Endothelial cell of umbilical vein (primary cell): ENCODE data around the gene POLA1. TPM values are rescaled to one million over a fixed set of nuclear protein-coding genes. Genes with fewer than 3 reads are reported as not detected.

ENCODE experiments used
- BruUV-seq: library from RNA; stranded (reverse); fragments of 400-500 nt; replicated peaks from 2 replicates; lab custom pipeline; 2021; lab: Mats Ljungman, UMichigan
- CTCF ChIA-PET: fragments of 300-600, 350-600 bp; sonication (Branson Sonifier 250); formaldehyde crosslinking; loops from one replicate; lab custom pipeline; 2021; ENCODE audit warnings: antibody characterized with exemption, inconsistent platforms; lab: Charles Lee
- POLR2A ChIA-PET: fragments of 300-600, 350-600 bp; sonication (Branson Sonifier 250); formaldehyde crosslinking; loops from one replicate; lab custom pipeline; 2021; ENCODE audit warnings: antibody characterized with exemption, inconsistent platforms; lab: Charles Lee
- DNase-seq: peaks from one replicate; pipeline ENCODE4 v3.0.0-alpha.2; 2011; ENCODE audit warnings: low read depth, low spot score
- FAIRE-seq: peaks from 2 replicates; lab custom pipeline; 2011; peaks lifted over from hg19 to GRCh38; lab: Jason Lieb, UNC
- H2AFZ ChIP-seq: 2 replicates; pipeline ENCODE4 v1.6.0; 2012; ENCODE audit warnings: low read depth, low read length, control low read depth, inconsistent platforms
- H3K27ac ChIP-seq: 2 replicates; pipeline ENCODE4 v1.5.1; 2011; ENCODE audit warnings: low read depth, mild to moderate bottlenecking, control low read depth, low read length, moderate library complexity; ENCODE audit not compliant: insufficient read depth
- H3K27me3 ChIP-seq, 2 experiments: 2 replicates each; pipeline versions ENCODE4 v1.6.0 to v1.6.1; 2011; ENCODE audit warnings: low read length in 2 of 2, mixed read lengths in 1 of 2; ENCODE audit not compliant: control insufficient read depth in 2 of 2, insufficient read depth in 2 of 2
- H3K36me3 ChIP-seq, 2 experiments: 2 replicates in 1 of 2; 3 replicates in 1 of 2; pipeline ENCODE4 v1.5.1; 2011; ENCODE audit warnings: low read length in 2 of 2, mild to moderate bottlenecking in 1 of 2, moderate library complexity in 1 of 2; ENCODE audit not compliant: control insufficient read depth in 2 of 2, insufficient read depth in 2 of 2; ENCODE audit errors: extremely low read depth in 1 of 2
- H3K4me1 ChIP-seq: 3 replicates; pipeline ENCODE4 v1.5.1; 2011; ENCODE audit warnings: mild to moderate bottlenecking, low read length; ENCODE audit not compliant: control insufficient read depth, insufficient read depth; ENCODE audit errors: extremely low read depth
- H3K4me2 ChIP-seq: 2 replicates; pipeline ENCODE4 v1.6.1; 2011; ENCODE audit warnings: low read length, control low read depth, mixed read lengths; ENCODE audit not compliant: insufficient read depth
- H3K4me3 ChIP-seq, 3 experiments: fragments of 200-600 bp in 1 of 3; sonication (generic), shearing (Covaris generic) in 1 of 3; replicated peaks in 1 of 3; 2 replicates each; pipeline ENCODE4 v1.5.1; 2011 to 2016; ENCODE audit warnings: control low read depth in 3 of 3, low read length in 3 of 3, mild to moderate bottlenecking in 2 of 3, inconsistent platforms in 1 of 3, low read depth in 1 of 3, moderate library complexity in 1 of 3; ENCODE audit not compliant: insufficient read depth in 1 of 3
- H3K79me2 ChIP-seq: 2 replicates; pipeline ENCODE4 v1.6.0; 2012; ENCODE audit warnings: low read length, inconsistent platforms; ENCODE audit not compliant: control insufficient read depth, insufficient read depth
- H3K9ac ChIP-seq: replicated peaks from 2 replicates; pipeline ENCODE3; 2011; ENCODE audit warnings: low read length, control low read depth; ENCODE audit not compliant: insufficient read depth; ENCODE audit errors: extremely low read depth
- H3K9me1 ChIP-seq: replicated peaks from 3 replicates; pipeline ENCODE4 v1.6.0; 2011; ENCODE audit warnings: mild to moderate bottlenecking, low read length; ENCODE audit not compliant: control insufficient read depth, insufficient read depth; ENCODE audit errors: extremely low read depth
- H3K9me3 ChIP-seq: replicated peaks from 2 replicates; pipeline ENCODE4 v1.5.1; 2012; ENCODE audit warnings: low read length, inconsistent platforms; ENCODE audit not compliant: control insufficient read depth, insufficient read depth
- H4K20me1 ChIP-seq: replicated peaks from 2 replicates; pipeline ENCODE3; 2011; ENCODE audit warnings: mild to moderate bottlenecking, low read length; ENCODE audit not compliant: control insufficient read depth, insufficient read depth; ENCODE audit errors: extremely low read depth
- CTCF ChIP-seq, 2 donors: IDR thresholded peaks; 1 replicate in 1 of 2; 2 replicates in 1 of 2; pipeline ENCODE4 v1.5.1; 2011; ENCODE audit warnings: low read length in 2 of 2, mild to moderate bottlenecking in 2 of 2, moderate library complexity in 2 of 2, control low read depth in 1 of 2, inconsistent platforms in 1 of 2, low read depth in 1 of 2; ENCODE audit not compliant: insufficient read depth in 1 of 2; ENCODE audit errors: extremely low read depth in 1 of 2
- EZH2 ChIP-seq: IDR thresholded peaks from 2 replicates; pipeline ENCODE4 v1.6.1; 2012; ENCODE audit warnings: borderline replicate concordance, low read depth, mild to moderate bottlenecking, moderate library complexity, low read length, inconsistent platforms; ENCODE audit not compliant: severe bottlenecking
- FOS ChIP-seq: IDR thresholded peaks from 2 replicates; pipeline ENCODE4 v1.6.1; 2011; ENCODE audit warnings: mild to moderate bottlenecking, low read length, moderate library complexity, borderline replicate concordance; ENCODE audit not compliant: insufficient read depth
- GATA2 ChIP-seq: IDR thresholded peaks from 2 replicates; pipeline ENCODE4 v1.7.0; 2011; ENCODE audit warnings: low read depth, mild to moderate bottlenecking, moderate library complexity, mixed read lengths, low read length; ENCODE audit not compliant: insufficient read length, insufficient read depth
- JUN ChIP-seq: IDR thresholded peaks from 2 replicates; pipeline ENCODE4 v1.6.1; 2011; ENCODE audit warnings: borderline replicate concordance, low read depth; ENCODE audit not compliant: insufficient read length, insufficient read depth
- MYC ChIP-seq: IDR thresholded peaks from one replicate; pipeline ENCODE4 v1.6.1; 2011; ENCODE audit warnings: mild to moderate bottlenecking, low read depth, low read length
- POLR2A ChIP-seq: IDR thresholded peaks from 2 replicates; pipeline ENCODE4 v1.6.1; 2012; ENCODE audit warnings: low read depth, mild to moderate bottlenecking, control low read depth, low read length
- POLR2AphosphoS5 ChIP-seq: IDR thresholded peaks from 2 replicates; pipeline ENCODE4 v1.6.1; 2012; ENCODE audit warnings: low read depth, mild to moderate bottlenecking, control low read depth, low read length, moderate library complexity; ENCODE audit not compliant: insufficient read depth
- dilution Hi-C: fragments of 300-500 bp; cut with MboI; formaldehyde crosslinking; loops from one replicate; pipeline ENCODE4 v1.15.0; 2019; ENCODE audit warnings: low sequenced_read_pairs; ENCODE audit not compliant: extremely low pct_ligation_motif_present
- intact Hi-C: fragments of 100-400 bp; cut with micrococcal nuclease; formaldehyde crosslinking; loops from one replicate; pipeline ENCODE4 v1.10.0; 2022
- polyA plus RNA-seq, 4 experiments: library from polyadenylated mRNA; depleted of rRNA in 3 of 4; stranded (reverse) in 3 of 4; unstranded in 1 of 4; fragments of >200 nt; gene quantifications; 2 replicates each; pipeline versions ENCODE4 v1.2.1 to v1.2.3, GENCODE V29; 2011 to 2012; ENCODE audit warnings: missing spikeins in 1 of 4
- total RNA-seq: library from RNA; stranded (reverse); gene quantifications from 2 replicates; pipeline ENCODE4 v1.2.3, GENCODE V29; 2021
- TF ChIP-seq, protein P1 (sequence below): IDR thresholded peaks from 2 replicates; pipeline ENCODE4 v1.6.1; 2011; ENCODE audit not compliant: insufficient read depth, insufficient read length

The POLA1 gene
- total and polyA plus RNA-seq, 2 donors (not counting 3 experiments of a cell fraction or from before 2014, with no cell fraction given), result 1.8 to 18.6 TPM

DNA sequence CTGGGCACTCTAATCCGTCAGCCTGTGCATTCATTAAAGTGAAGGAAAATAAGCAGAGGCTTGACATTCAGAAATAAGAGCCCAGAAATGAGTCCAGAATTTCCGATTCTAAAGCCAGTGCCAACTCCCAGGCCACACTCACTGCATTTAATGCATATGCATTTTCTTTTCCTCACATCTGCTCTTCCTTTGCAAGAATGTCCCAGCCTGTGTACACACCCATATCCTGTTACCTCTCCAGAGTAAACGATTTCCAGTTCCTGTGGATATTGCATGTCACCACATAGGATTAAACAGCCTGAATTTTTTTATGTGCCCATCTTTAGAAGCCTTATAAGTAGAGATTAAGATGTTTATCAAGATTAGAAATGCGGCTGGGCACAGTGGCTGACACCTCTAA is 294.6 kb downstream of the POLA1 start:
- no peak for FAIRE-seq
- no peaks in the 10 kb centered on the region for H3K9me3 ChIP-seq
- H3K27ac ChIP-seq, result no peak overlapping the region
- H3K4me1 ChIP-seq, result no peaks in the 10 kb centered on the region
- no peaks in the 10 kb centered on the region for H3K9me1 ChIP-seq
- H3K4me3 ChIP-seq, result no peak overlapping the region
- TF ChIP-seq GATA2 (no peak), POLR2AphosphoS5 (no peak), FOS (no peak), MYC (no peak)
- TF ChIP-seq, protein P1, sequence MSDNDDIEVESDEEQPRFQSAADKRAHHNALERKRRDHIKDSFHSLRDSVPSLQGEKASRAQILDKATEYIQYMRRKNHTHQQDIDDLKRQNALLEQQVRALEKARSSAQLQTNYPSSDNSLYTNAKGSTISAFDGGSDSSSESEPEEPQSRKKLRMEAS, result no peak
- POLR2A ChIA-PET, result no interaction called here
- dilution Hi-C loops, result no loop called here
- H4K20me1 ChIP-seq, result no peaks in the 10 kb centered on the region
- no peak overlapping the region for H3K9ac ChIP-seq
- no peaks in the 10 kb centered on the region for H3K36me3 ChIP-seq
- no peaks in the 10 kb centered on the region for H3K79me2 ChIP-seq
- intact Hi-C loops, result no loop called here
- H2AFZ ChIP-seq, result no peak overlapping the region
- BruUV-seq, result no TSS peak
- DNase-seq, result no peak
- no peaks in the 10 kb centered on the region for H3K27me3 ChIP-seq
- CTCF ChIA-PET, result no interaction called here
- no peak overlapping the region for H3K4me2 ChIP-seq

- TF ChIP-seq, protein P1, result no peak
- TF ChIP-seq FOS (no peak), JUN (no peak), CTCF (IDR thresholded peaks at IDR 0.05; ENCODE audit: extremely low read depth in 1 of 2, insufficient read depth in 1 of 2, low read depth in 1 of 2, low read length in 2 of 2) (no peak), MYC (no peak), EZH2 (no peak), POLR2A (no peak), POLR2AphosphoS5 (no peak), GATA2 (no peak)
- Histone ChIP-seq H4K20me1 (no peaks in the 10 kb centered on the region), H3K4me1 (no peaks in the 10 kb centered on the region), H3K27ac (no peak overlapping the region), H3K9me1 (no peaks in the 10 kb centered on the region), H3K4me3 (no peak overlapping the region), H3K9me3 (no peaks in the 10 kb centered on the region), H3K4me2 (no peak overlapping the region), H3K36me3 (no peaks in the 10 kb centered on the region), H3K27me3 (no peaks in the 10 kb centered on the region), H2AFZ (no peak overlapping the region), H3K9ac (no peak overlapping the region), H3K79me2 (no peaks in the 10 kb centered on the region)
- ChIA-PET CTCF (no interaction called here), POLR2A (no interaction called here)
- no TSS peak for BruUV-seq
- FAIRE-seq, result no peak
- DNase-seq, result no peak
- dilution Hi-C loops, result no loop called here
- intact Hi-C loops, result no loop called here
Observed at GRCh38 chrX:24990535-24990934, 296.8 kb downstream of the POLA1 start.
